Measurements from ENCODE around the gene SYNPO2. TPM values are rescaled to one million over a fixed set of nuclear protein-coding genes. Genes with fewer than 3 reads are reported as not detected.

The SYNPO2 gene
- total RNA-seq, 1 experiment from 2014 or later, result 0.28 TPM

DNA sequence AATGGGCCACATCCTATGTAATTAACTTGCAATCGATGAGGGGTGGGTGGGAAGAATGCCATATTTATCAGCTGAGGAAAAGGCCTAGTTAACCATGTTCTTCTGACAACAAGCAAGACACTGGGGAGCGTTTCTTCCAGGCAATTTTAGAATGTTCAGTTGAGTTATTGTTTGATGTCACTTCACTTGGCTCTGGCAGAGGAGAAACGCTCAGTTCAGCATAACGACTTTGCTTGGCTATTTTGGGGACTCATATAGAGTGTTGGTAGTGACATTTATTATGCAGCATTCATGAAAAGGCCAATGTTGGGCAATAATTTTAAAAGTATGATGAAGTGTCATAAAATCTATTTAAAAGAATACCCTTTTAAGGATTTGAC lies 648 bp downstream of the SYNPO2 start:
- no peaks in the 10 kb centered on the region for H3K9me3 ChIP-seq (ENCODE audit: control insufficient read depth, insufficient read depth, low read depth, low read length)
- ChIA-PET POLR2A (no interaction called here), CTCF (no interaction called here)
- peaks cover 12% of the 10 kb centered on the region for H3K27me3 ChIP-seq (ENCODE audit: control insufficient read depth, insufficient read depth, low read length)
- TF ChIP-seq, protein P1, sequence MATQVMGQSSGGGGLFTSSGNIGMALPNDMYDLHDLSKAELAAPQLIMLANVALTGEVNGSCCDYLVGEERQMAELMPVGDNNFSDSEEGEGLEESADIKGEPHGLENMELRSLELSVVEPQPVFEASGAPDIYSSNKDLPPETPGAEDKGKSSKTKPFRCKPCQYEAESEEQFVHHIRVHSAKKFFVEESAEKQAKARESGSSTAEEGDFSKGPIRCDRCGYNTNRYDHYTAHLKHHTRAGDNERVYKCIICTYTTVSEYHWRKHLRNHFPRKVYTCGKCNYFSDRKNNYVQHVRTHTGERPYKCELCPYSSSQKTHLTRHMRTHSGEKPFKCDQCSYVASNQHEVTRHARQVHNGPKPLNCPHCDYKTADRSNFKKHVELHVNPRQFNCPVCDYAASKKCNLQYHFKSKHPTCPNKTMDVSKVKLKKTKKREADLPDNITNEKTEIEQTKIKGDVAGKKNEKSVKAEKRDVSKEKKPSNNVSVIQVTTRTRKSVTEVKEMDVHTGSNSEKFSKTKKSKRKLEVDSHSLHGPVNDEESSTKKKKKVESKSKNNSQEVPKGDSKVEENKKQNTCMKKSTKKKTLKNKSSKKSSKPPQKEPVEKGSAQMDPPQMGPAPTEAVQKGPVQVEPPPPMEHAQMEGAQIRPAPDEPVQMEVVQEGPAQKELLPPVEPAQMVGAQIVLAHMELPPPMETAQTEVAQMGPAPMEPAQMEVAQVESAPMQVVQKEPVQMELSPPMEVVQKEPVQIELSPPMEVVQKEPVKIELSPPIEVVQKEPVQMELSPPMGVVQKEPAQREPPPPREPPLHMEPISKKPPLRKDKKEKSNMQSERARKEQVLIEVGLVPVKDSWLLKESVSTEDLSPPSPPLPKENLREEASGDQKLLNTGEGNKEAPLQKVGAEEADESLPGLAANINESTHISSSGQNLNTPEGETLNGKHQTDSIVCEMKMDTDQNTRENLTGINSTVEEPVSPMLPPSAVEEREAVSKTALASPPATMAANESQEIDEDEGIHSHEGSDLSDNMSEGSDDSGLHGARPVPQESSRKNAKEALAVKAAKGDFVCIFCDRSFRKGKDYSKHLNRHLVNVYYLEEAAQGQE (IDR thresholded peaks at IDR 0.05; ENCODE audit: insufficient read depth in 1 of 2, low read depth in 2 of 2, low read length in 1 of 2), result no peak
- TF ChIP-seq, protein P2, sequence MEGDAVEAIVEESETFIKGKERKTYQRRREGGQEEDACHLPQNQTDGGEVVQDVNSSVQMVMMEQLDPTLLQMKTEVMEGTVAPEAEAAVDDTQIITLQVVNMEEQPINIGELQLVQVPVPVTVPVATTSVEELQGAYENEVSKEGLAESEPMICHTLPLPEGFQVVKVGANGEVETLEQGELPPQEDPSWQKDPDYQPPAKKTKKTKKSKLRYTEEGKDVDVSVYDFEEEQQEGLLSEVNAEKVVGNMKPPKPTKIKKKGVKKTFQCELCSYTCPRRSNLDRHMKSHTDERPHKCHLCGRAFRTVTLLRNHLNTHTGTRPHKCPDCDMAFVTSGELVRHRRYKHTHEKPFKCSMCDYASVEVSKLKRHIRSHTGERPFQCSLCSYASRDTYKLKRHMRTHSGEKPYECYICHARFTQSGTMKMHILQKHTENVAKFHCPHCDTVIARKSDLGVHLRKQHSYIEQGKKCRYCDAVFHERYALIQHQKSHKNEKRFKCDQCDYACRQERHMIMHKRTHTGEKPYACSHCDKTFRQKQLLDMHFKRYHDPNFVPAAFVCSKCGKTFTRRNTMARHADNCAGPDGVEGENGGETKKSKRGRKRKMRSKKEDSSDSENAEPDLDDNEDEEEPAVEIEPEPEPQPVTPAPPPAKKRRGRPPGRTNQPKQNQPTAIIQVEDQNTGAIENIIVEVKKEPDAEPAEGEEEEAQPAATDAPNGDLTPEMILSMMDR (IDR thresholded peaks at IDR 0.05), result no peak
- no peak for TF ChIP-seq SIN3A (IDR thresholded peaks at IDR 0.05; ENCODE audit: borderline replicate concordance, insufficient read depth, low read depth, low read length)
- TF ChIP-seq TCF7L2 (IDR thresholded peaks at IDR 0.05; ENCODE audit: low read depth, low read length), result no peak
- no peak for TF ChIP-seq POLR2AphosphoS5 (IDR thresholded peaks at IDR 0.05; ENCODE audit: low read depth, low read length)
- H3K36me3 ChIP-seq (ENCODE audit: control insufficient read depth, insufficient read depth, low read length), result no peaks in the 10 kb centered on the region
- in situ Hi-C loops (cut with HindIII; ENCODE audit: low pct_unique_long_range_greater_than_20kb, low sequenced_read_pairs) (no loop called here), intact Hi-C loops (cut with micrococcal nuclease; ENCODE audit: unreplicated experiment) (no loop called here)
- no peak for ATAC-seq
- H3K4me1 ChIP-seq (ENCODE audit: control insufficient read depth, insufficient read depth, low read length), result no peaks in the 10 kb centered on the region
- no TSS peak for BruUV-seq (replicated peaks)
- no peak overlapping the region for H3K27ac ChIP-seq (ENCODE audit: low read length)
- H3K4me3 ChIP-seq (ENCODE audit: low read depth in 2 of 2, low read length in 2 of 2), result peak overlapping the region; percentile 45 to 58; a peak in 2 of 4 replicates
- no peak for DNase-seq (ENCODE audit: low read depth, low spot score)

DNA sequence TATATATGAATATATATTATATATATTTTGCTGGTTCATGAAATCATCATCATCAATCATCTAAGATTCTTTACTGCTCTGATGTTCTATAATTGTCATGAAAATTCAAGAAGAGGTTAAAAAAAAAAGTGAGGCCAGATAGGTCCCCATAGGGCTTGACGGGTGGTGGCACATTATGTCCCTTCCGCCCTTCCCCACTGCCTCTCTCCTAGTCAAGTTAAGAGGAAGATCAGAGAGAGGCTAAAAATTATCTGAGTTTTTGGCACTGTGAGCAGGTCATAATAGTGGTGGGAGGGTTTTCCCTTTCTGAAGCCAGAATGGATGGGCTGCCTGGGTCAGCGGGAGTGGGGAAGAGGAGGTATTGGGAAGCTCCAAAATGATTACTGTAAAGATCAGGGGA lies 5.4 kb downstream of the SYNPO2 start:
- no peak for DNase-seq (ENCODE audit: low read depth, low spot score)
- Histone ChIP-seq H3K27me3 (ENCODE audit: control insufficient read depth, insufficient read depth, low read length) (peaks cover 7% of the 10 kb centered on the region), H3K36me3 (ENCODE audit: control insufficient read depth, insufficient read depth, low read length) (no peaks in the 10 kb centered on the region), H3K27ac (ENCODE audit: low read length) (no peak overlapping the region), H3K4me3 (ENCODE audit: low read depth in 2 of 2, low read length in 2 of 2) (no peak overlapping the region), H3K4me1 (ENCODE audit: control insufficient read depth, insufficient read depth, low read length) (no peaks in the 10 kb centered on the region), H3K9me3 (ENCODE audit: control insufficient read depth, insufficient read depth, low read depth, low read length) (no peaks in the 10 kb centered on the region)
- no peak for ATAC-seq
- in situ Hi-C loops (cut with HindIII; ENCODE audit: low pct_unique_long_range_greater_than_20kb, low sequenced_read_pairs), result no loop called here
- no TSS peak for BruUV-seq (replicated peaks)
- ChIA-PET CTCF (no interaction called here), POLR2A (no interaction called here)
- intact Hi-C loops (cut with micrococcal nuclease; ENCODE audit: unreplicated experiment), result no loop called here
- TF ChIP-seq, protein P1 (IDR thresholded peaks at IDR 0.05; ENCODE audit: insufficient read depth in 1 of 2, low read depth in 2 of 2, low read length in 1 of 2), result no peak
- no peak for TF ChIP-seq SIN3A (IDR thresholded peaks at IDR 0.05; ENCODE audit: borderline replicate concordance, insufficient read depth, low read depth, low read length)
- no peak for TF ChIP-seq POLR2AphosphoS5 (IDR thresholded peaks at IDR 0.05; ENCODE audit: low read depth, low read length)
- TF ChIP-seq, protein P2 (IDR thresholded peaks at IDR 0.05), result no peak
- no peak for TF ChIP-seq TCF7L2 (IDR thresholded peaks at IDR 0.05; ENCODE audit: low read depth, low read length)
